ENCODE results near the gene MRI1.
A peak's percentile ranks its signal among the peaks of the same experiment; 100 is the strongest.

Gene MRI1

DNA sequence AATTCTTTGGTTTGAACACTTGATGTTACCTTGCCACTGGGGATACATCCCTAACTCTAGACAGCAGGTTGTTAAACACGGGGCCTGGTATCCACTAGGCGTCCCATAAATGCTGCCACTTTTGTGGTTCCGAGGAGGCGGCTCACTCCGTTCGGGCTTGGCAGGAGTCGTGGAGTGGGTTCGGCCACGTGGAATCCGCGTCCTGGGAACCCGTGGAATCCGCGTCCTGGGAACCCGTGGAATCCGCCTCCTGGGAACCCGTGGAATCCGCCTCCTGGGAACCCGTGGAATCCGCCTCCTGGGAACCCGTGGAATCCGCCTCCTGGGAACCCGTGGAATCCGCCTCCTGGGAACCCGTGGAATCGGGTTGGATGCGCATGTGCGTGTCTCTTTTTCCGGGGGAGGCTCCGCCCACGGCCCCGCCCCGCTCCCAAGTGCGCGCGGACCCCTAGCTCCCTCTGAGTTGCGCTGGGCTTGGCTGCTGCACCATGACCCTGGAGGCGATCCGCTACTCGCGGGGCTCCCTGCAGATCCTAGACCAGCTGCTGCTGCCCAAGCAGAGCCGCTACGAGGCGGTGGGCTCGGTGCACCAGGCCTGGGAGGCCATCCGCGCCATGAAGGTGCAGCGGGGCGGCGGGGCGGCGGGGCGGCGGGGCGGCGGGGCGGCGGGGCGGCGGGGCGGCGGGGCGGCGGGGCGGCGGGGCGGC lies at the start of gene MRI1:
Gene MRI1 (plus strand): TSS at position 422 of the 707 bp plus-strand sequence. CDS start 67 bp downstream, at position 489.
- TF ChIP-seq, protein P1, sequence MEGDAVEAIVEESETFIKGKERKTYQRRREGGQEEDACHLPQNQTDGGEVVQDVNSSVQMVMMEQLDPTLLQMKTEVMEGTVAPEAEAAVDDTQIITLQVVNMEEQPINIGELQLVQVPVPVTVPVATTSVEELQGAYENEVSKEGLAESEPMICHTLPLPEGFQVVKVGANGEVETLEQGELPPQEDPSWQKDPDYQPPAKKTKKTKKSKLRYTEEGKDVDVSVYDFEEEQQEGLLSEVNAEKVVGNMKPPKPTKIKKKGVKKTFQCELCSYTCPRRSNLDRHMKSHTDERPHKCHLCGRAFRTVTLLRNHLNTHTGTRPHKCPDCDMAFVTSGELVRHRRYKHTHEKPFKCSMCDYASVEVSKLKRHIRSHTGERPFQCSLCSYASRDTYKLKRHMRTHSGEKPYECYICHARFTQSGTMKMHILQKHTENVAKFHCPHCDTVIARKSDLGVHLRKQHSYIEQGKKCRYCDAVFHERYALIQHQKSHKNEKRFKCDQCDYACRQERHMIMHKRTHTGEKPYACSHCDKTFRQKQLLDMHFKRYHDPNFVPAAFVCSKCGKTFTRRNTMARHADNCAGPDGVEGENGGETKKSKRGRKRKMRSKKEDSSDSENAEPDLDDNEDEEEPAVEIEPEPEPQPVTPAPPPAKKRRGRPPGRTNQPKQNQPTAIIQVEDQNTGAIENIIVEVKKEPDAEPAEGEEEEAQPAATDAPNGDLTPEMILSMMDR (IDR thresholded peaks at IDR 0.05; ENCODE audit: borderline replicate concordance, control extremely low read depth, extremely low read depth, insufficient read depth, missing control alignments): no peak
- in situ Hi-C loops (cut with MboI; ENCODE audit: low sequenced_read_pairs, unreplicated experiment): no loop called here
- peak; percentile 94 for DNase-seq (ENCODE audit: low spot score)

DNA sequence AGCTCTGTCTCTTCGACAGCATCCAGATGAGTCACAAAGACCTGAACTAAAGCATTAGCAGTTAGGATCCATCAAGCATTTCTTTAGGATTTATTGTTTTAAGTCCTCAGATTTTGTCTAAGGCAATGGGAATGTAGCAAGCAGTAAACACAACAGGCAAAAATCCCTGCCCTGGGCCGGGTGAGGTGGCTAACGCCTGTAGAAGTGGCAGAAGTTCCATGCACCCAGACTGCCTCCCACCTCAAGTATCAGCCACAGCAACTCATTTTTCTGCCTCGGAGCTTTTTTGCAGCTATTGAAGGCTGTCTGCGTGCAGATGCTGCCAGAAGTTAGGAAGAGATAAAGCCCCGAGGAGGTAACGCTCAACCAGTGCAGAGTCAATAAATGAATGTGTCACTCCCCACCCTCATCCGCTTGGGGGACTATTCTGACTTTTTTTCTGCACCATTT lies 47.1 kb upstream of the MRI1 start:
- in situ Hi-C loops (cut with MboI; ENCODE audit: low sequenced_read_pairs, unreplicated experiment): no loop called here
- no peak for DNase-seq (ENCODE audit: low spot score)
- TF ChIP-seq, protein P1 (IDR thresholded peaks at IDR 0.05; ENCODE audit: borderline replicate concordance, control extremely low read depth, extremely low read depth, insufficient read depth, missing control alignments): no peak

DNA sequence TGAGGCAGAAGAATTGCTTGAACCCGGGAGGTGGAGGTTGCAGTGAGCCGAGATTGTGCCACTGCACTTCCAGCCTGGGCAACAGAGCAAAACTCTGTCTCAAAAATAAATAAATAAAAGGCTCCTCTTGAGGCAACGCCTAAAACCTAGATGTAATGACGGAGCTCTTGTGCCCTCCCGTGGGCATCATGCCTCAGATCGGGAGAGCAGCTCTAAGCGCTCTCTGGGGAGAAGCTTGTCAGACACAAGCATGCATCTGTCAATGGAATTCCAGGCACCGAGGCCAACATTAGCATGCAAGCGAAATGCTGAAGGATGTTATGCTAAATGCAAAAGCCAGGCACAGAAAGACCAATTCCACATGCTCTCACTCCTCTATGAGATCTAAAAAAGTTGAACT lies 45.6 kb upstream of the MRI1 start:
- in situ Hi-C loops (cut with MboI; ENCODE audit: low sequenced_read_pairs, unreplicated experiment): no loop called here
- DNase-seq (ENCODE audit: low spot score): no peak
- TF ChIP-seq, protein P1 (IDR thresholded peaks at IDR 0.05; ENCODE audit: borderline replicate concordance, control extremely low read depth, extremely low read depth, insufficient read depth, missing control alignments): no peak

DNA sequence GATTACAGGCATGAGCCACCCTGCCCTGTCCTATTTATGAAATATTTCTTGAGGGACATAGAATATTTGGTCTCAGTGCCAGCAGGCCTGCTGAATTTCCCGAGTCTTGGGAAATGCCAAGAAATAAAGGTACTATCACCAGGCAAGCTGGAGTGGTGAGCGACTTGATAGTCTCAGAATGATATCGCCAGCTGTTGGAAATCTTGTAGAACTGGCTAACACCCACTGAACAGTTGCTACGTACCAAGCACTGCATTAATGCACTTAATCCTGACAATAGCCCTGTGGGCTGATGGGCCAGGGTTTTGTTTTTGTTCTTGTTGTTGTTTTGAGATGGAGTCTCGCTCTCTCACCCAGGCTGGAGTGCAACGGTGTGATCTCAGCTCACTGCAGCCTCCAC lies 42.2 kb upstream of the MRI1 start:
- TF ChIP-seq, protein P1 (IDR thresholded peaks at IDR 0.05; ENCODE audit: borderline replicate concordance, control extremely low read depth, extremely low read depth, insufficient read depth, missing control alignments): no peak
- DNase-seq (ENCODE audit: low spot score): no peak
- in situ Hi-C loops (cut with MboI; ENCODE audit: low sequenced_read_pairs, unreplicated experiment): loop anchor here (10.0 kb wide), 1 partner anchor 117 kb away; no protein-coding TSS in a partner anchor

DNA sequence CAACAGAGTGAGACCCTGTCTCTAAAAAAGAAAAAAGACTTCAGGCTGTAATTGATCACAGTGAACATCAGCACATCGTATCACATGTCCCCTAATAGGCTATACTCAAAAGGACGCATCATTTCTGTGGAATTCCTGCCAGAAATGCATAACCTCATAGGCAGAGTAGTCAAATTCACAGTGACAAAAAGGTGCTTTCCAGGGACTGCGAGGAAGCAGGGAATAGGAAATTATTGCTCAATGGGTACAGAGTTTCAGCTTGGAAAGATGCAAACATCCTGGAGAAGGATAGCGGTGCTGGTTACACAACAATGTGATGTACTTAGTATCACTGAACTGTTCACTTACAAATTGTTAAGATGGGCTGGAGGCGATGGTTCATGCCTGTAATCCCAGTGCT lies 41.1 kb upstream of the MRI1 start:
- TF ChIP-seq, protein P1 (IDR thresholded peaks at IDR 0.05; ENCODE audit: borderline replicate concordance, control extremely low read depth, extremely low read depth, insufficient read depth, missing control alignments): no peak
- in situ Hi-C loops (cut with MboI; ENCODE audit: low sequenced_read_pairs, unreplicated experiment): loop anchor here (10.0 kb wide), 1 partner anchor 118 kb away; no protein-coding TSS in a partner anchor
- no peak for DNase-seq (ENCODE audit: low spot score)

DNA sequence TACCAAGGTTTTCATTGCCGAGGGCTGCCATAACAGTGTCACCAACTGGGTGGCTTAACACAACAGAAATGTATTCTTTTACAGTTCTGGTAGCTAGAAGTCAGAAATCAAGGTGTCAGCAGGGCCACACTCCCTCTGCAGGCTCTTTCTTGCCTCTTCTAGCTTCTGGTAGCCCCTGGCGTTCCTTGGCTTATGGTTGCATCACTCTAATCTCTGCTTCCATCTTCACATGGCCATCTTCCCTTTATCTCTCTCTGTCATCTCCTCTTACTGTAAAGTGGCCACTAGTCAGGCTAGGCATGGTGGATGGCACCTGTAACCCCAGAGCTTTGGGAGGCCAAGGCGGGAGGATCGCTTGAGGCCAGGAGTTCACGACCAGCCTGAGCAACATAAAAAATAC lies 38.0 kb upstream of the MRI1 start:
- TF ChIP-seq, protein P1 (IDR thresholded peaks at IDR 0.05; ENCODE audit: borderline replicate concordance, control extremely low read depth, extremely low read depth, insufficient read depth, missing control alignments): no peak
- in situ Hi-C loops (cut with MboI; ENCODE audit: low sequenced_read_pairs, unreplicated experiment): loop anchor here (10.0 kb wide), 1 partner anchor 122 kb away; no protein-coding TSS in a partner anchor
- DNase-seq (ENCODE audit: low spot score): no peak
